Measurements from ENCODE around the gene FOCAD. TPM values are rescaled to one million over a fixed set of nuclear protein-coding genes. Genes with fewer than 3 reads are reported as not detected.

The FOCAD gene
- total RNA-seq, 2 experiments from 2014 or later, result 13.8 to 18.5 TPM

DNA sequence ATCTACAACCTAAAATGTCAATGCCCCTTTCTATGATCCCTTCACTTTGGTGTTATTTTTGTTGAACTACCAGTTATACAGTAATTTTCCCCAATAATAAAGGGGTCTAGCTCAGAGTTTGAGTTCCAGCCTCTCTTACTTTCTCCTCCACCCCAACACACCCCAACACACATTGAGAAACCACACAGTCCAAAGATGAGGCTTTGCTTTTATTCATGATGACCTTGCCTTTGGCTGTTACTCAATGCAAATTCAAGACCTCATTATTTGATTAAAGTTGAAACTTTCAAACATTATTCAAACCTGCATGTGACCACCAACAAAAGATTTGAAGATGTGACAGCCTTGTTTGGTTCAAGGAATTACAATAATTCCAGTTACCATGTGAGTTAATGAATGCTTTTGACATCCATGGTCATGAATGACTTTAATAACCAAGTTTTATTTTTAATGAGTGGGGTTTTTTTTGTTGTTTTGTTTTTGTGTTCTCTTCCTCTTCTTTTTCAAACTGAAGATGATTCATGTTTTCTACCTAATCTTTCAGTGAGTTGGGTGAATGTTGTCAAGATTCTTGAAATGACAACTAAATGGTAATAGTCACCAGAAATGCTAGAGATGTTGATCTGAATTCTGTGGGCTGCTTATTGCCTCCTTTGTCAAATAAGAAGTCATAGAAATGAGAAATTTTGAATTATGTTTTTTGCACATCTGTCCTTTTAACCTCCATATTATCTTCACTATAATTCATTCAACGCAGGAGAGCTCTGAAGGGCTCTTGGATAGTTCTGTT, 241.4 kb downstream of the FOCAD start:
- Histone ChIP-seq H4K20me1 (ENCODE audit: insufficient read depth, low read length) (no peaks in the 10 kb centered on the region), H3K4me2 (ENCODE audit: low read length) (no peak overlapping the region), H3K9me2 (ENCODE audit: insufficient read depth, low read length) (no peaks in the 10 kb centered on the region), H3K79me2 (ENCODE audit: insufficient read depth, low read depth, low read length) (no peaks in the 10 kb centered on the region), H2AFZ (ENCODE audit: low read length) (no peak overlapping the region), H3K9me3 (ENCODE audit: low read length) (no peaks in the 10 kb centered on the region), H3K36me3 (ENCODE audit: insufficient read depth, low read length) (no peaks in the 10 kb centered on the region), H3K4me1 (ENCODE audit: insufficient read depth, low read length, poor library complexity, severe bottlenecking) (no peaks in the 10 kb centered on the region), H3K4me3 (ENCODE audit: low read depth, low read length, poor library complexity, severe bottlenecking) (no peak overlapping the region), H3K27ac (ENCODE audit: low read depth, low read length, poor library complexity, severe bottlenecking) (no peak overlapping the region)
- ChIA-PET CTCF (ENCODE audit: unreplicated experiment) (no interaction called here), POLR2A (interaction anchor here (0.9 to 1.1 kb wide), 2 partner anchors 14 to 348 kb away, joined by 3 read pairs; no protein-coding TSS in a partner anchor)
- no TSS peak for BruUV-seq (replicated peaks)
- no peak for TF ChIP-seq EZH2phosphoT487 (IDR thresholded peaks at IDR 0.05; ENCODE audit: borderline replicate concordance, low read depth, low read length)
- TF ChIP-seq, protein P1, sequence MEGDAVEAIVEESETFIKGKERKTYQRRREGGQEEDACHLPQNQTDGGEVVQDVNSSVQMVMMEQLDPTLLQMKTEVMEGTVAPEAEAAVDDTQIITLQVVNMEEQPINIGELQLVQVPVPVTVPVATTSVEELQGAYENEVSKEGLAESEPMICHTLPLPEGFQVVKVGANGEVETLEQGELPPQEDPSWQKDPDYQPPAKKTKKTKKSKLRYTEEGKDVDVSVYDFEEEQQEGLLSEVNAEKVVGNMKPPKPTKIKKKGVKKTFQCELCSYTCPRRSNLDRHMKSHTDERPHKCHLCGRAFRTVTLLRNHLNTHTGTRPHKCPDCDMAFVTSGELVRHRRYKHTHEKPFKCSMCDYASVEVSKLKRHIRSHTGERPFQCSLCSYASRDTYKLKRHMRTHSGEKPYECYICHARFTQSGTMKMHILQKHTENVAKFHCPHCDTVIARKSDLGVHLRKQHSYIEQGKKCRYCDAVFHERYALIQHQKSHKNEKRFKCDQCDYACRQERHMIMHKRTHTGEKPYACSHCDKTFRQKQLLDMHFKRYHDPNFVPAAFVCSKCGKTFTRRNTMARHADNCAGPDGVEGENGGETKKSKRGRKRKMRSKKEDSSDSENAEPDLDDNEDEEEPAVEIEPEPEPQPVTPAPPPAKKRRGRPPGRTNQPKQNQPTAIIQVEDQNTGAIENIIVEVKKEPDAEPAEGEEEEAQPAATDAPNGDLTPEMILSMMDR (conservative IDR thresholded peaks at IDR 0.05; ENCODE audit: low read length), result no peak
- intact Hi-C loops (cut with micrococcal nuclease; ENCODE audit: unreplicated experiment), result no loop called here
- no peak for DNase-seq (ENCODE audit: low spot score)

DNA sequence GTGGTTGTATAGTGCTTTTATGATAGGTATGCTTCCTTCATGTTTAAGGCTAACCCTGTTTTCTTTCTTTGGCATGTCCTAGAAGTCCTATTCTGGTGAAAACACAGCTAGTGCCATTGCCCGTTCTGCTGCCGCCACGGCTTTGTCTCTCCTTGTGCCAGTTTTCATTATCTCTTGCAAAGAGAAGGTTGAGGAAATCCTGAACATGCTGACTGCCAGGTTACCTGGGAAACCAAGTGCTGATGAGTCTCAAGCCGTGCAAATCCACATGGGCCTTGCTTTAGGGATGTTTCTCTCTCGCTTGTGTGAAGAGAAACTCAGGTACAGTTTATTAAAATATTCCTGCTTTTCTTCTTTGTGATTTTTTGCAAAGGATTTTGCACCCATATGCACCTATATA, 245.2 kb downstream of the FOCAD start:
- no TSS peak for BruUV-seq (replicated peaks)
- no peaks in the 10 kb centered on the region for H3K79me2 ChIP-seq (ENCODE audit: insufficient read depth, low read depth, low read length)

DNA sequence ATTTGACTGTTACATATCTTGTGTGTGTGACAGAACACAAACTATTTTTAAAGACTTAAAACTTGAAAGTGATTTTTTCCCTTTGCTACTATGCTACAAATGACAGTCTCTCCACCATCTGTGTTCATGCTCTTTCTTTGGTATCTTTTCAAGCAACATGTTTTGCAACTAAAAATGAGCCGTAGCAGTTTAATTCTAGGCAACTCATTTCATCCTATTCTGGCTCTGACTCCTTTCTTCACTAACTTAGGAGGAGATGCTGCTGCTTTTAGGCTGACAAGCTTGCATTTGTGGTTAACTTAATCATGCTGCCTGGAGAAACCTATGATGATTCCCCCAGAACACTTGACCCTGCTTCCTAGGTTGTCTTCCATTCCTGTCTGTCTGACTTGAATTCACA, 246.8 kb downstream of the FOCAD start:
- H3K36me3 ChIP-seq (ENCODE audit: insufficient read depth, low read length), result no peaks in the 10 kb centered on the region
- H2AFZ ChIP-seq (ENCODE audit: low read length), result no peak overlapping the region
- BruUV-seq (replicated peaks), result no TSS peak
- no peaks in the 10 kb centered on the region for H3K79me2 ChIP-seq (ENCODE audit: insufficient read depth, low read depth, low read length)
- H3K4me2 ChIP-seq (ENCODE audit: low read length), result no peak overlapping the region
- TF ChIP-seq EZH2phosphoT487 (IDR thresholded peaks at IDR 0.05; ENCODE audit: borderline replicate concordance, low read depth, low read length), result no peak
- TF ChIP-seq, protein P1 (conservative IDR thresholded peaks at IDR 0.05; ENCODE audit: low read length), result no peak
- no peaks in the 10 kb centered on the region for H3K4me1 ChIP-seq (ENCODE audit: insufficient read depth, low read length, poor library complexity, severe bottlenecking)
- no peaks in the 10 kb centered on the region for H4K20me1 ChIP-seq (ENCODE audit: insufficient read depth, low read length)
- CTCF ChIA-PET (ENCODE audit: unreplicated experiment), result no interaction called here
- no peak overlapping the region for H3K27ac ChIP-seq (ENCODE audit: low read depth, low read length, poor library complexity, severe bottlenecking)
- intact Hi-C loops (cut with micrococcal nuclease; ENCODE audit: unreplicated experiment), result no loop called here
- POLR2A ChIA-PET, result interaction anchor here (0.6 to 0.8 kb wide), 2 partner anchors 11 to 17 kb away, joined by 3 to 4 read pairs; no protein-coding TSS in a partner anchor
- no peak for DNase-seq (ENCODE audit: low spot score)
- H3K4me3 ChIP-seq (ENCODE audit: low read depth, low read length, poor library complexity, severe bottlenecking), result no peak overlapping the region
- no peaks in the 10 kb centered on the region for H3K9me3 ChIP-seq (ENCODE audit: low read length)
- no peaks in the 10 kb centered on the region; the same call in 1 of the 2 replicates for H3K9me2 ChIP-seq (ENCODE audit: insufficient read depth, low read length)

More for the DNA sequence above, 245.2 kb downstream of the FOCAD start:
- Histone ChIP-seq H2AFZ (ENCODE audit: low read length) (no peak overlapping the region), H3K9me3 (ENCODE audit: low read length) (no peaks in the 10 kb centered on the region), H3K36me3 (ENCODE audit: insufficient read depth, low read length) (no peaks in the 10 kb centered on the region), H3K9me2 (ENCODE audit: insufficient read depth, low read length) (no peaks in the 10 kb centered on the region; the same call in 1 of the 2 replicates), H3K4me3 (ENCODE audit: low read depth, low read length, poor library complexity, severe bottlenecking) (no peak overlapping the region), H4K20me1 (ENCODE audit: insufficient read depth, low read length) (no peaks in the 10 kb centered on the region), H3K4me2 (ENCODE audit: low read length) (no peak overlapping the region), H3K4me1 (ENCODE audit: insufficient read depth, low read length, poor library complexity, severe bottlenecking) (no peaks in the 10 kb centered on the region), H3K27ac (ENCODE audit: low read depth, low read length, poor library complexity, severe bottlenecking) (no peak overlapping the region)
- no peak for DNase-seq (ENCODE audit: low spot score)
- intact Hi-C loops (cut with micrococcal nuclease; ENCODE audit: unreplicated experiment), result no loop called here
- CTCF ChIA-PET (ENCODE audit: unreplicated experiment), result no interaction called here
- POLR2A ChIA-PET, result interaction anchor here (0.8 to 1.2 kb wide), 2 partner anchors 12 to 245 kb away, joined by 4 to 5 read pairs; partner anchors contain the start of gene FOCAD
- no peak for TF ChIP-seq EZH2phosphoT487 (IDR thresholded peaks at IDR 0.05; ENCODE audit: borderline replicate concordance, low read depth, low read length)
